Neural progenitor cell (in vitro differentiated cells): ENCODE results near the gene OCA2. TPM values are rescaled to one million over a fixed set of nuclear protein-coding genes. Genes with fewer than 3 reads are reported as not detected.
A peak's percentile ranks its signal among the peaks of the same experiment; 100 is the strongest.

ENCODE experiments used
- DNase-seq: peaks from one replicate; pipeline ENCODE4 v3.0.0-alpha.2; 2016; ENCODE audit warnings: low spot score
- H2AFZ ChIP-seq: fragments of 200-600 bp; sonication (generic); replicated peaks from 2 replicates; pipeline ENCODE4 v1.6.1; 2016; ENCODE audit warnings: antibody characterized with exemption
- H3F3A ChIP-seq: fragments of 200-600 bp; sonication (generic); 2 replicates; pipeline ENCODE4 v1.6.1; 2016; ENCODE audit warnings: antibody characterized with exemption, low read depth
- H3K27ac ChIP-seq: fragments of 200-600 bp; sonication (generic); 2 replicates; pipeline ENCODE4 v1.5.1; 2016; ENCODE audit warnings: mild to moderate bottlenecking
- H3K27me3 ChIP-seq: fragments of 200-600 bp; sonication (generic); 2 replicates; pipeline ENCODE4 v1.6.1; 2016; ENCODE audit warnings: mild to moderate bottlenecking, moderate library complexity
- H3K36me3 ChIP-seq: fragments of 200-600 bp; sonication (generic); 2 replicates; pipeline ENCODE4 v1.5.1; 2016
- H3K4me1 ChIP-seq: fragments of 200-600 bp; sonication (generic); 2 replicates; pipeline ENCODE4 v1.6.1; 2016; ENCODE audit warnings: mixed run types
- H3K4me2 ChIP-seq: fragments of 200-600 bp; sonication (generic); 2 replicates; pipeline ENCODE4 v1.6.1; 2016
- H3K4me3 ChIP-seq: fragments of 200-600 bp; sonication (generic); 2 replicates; pipeline ENCODE4 v1.5.1; 2016
- H3K79me2 ChIP-seq: fragments of 200-600 bp; sonication (generic); 2 replicates; pipeline ENCODE4 v1.6.1; 2016; ENCODE audit warnings: low read depth
- H3K9ac ChIP-seq: fragments of 200-600 bp; sonication (generic); 2 replicates; pipeline ENCODE4 v1.6.1; 2016
- H3K9me3 ChIP-seq: fragments of 200-600 bp; sonication (generic); 2 replicates; pipeline ENCODE4 v1.5.1; 2016; ENCODE audit warnings: low read depth
- H4K20me1 ChIP-seq: fragments of 200-600 bp; sonication (generic); 2 replicates; pipeline ENCODE4 v1.6.1; 2016; ENCODE audit warnings: low read depth
- H3K27ac Mint-ChIP-seq: 3 replicates; pipeline ENCODE4 v1.8.0; 2021; ENCODE audit warnings: mixed read lengths
- H3K27me3 Mint-ChIP-seq: 2 replicates; pipeline ENCODE4 v1.8.0; 2022; ENCODE audit warnings: low read depth, mild to moderate bottlenecking, inconsistent platforms, moderate library complexity, mixed read lengths; ENCODE audit not compliant: insufficient read depth
- H3K36me3 Mint-ChIP-seq: 3 replicates; pipeline ENCODE4 v1.8.0; 2021; ENCODE audit warnings: mixed read lengths
- H3K4me1 Mint-ChIP-seq: 3 replicates; pipeline ENCODE4 v1.8.0; 2021; ENCODE audit warnings: mixed read lengths
- H3K4me3 Mint-ChIP-seq: 3 replicates; pipeline ENCODE4 v1.8.0; 2021; ENCODE audit warnings: mild to moderate bottlenecking, moderate library complexity, mixed read lengths
- H3K9me3 Mint-ChIP-seq: 3 replicates; pipeline ENCODE4 v1.8.0; 2020; ENCODE audit warnings: mixed read lengths
- CTCF ChIP-seq: fragments of 200-600 bp; sonication (generic); IDR thresholded peaks from 2 replicates; pipeline ENCODE4 v1.5.1; 2017; ENCODE audit warnings: antibody characterized with exemption, mild to moderate bottlenecking
- EZH2 ChIP-seq: fragments of 200-600 bp; sonication (generic); IDR thresholded peaks from 2 replicates; pipeline ENCODE4 v1.6.1; 2017; ENCODE audit warnings: antibody characterized with exemption, mild to moderate bottlenecking, moderate library complexity
- EZH2phosphoT487 ChIP-seq: fragments of 200-600 bp; sonication (generic); IDR thresholded peaks from 2 replicates; pipeline ENCODE4 v1.6.1; 2017; ENCODE audit warnings: antibody characterized with exemption
- total RNA-seq: library from RNA; depleted of rRNA; stranded (reverse); fragments of >200 nt; gene quantifications from 2 replicates; pipeline ENCODE4 v1.2.3, GENCODE V29; 2015; ENCODE audit warnings: low replicate concordance

Gene OCA2
- total RNA-seq, 1 donor from 2014 or later: 1.0 TPM

GRCh38 chr15:28109626-28110455 lies 10.7 kb upstream of the OCA2 start:
- Mint-ChIP-seq H3K4me3 (no peak overlapping the region), H3K27me3 (peaks cover 17% of the 10 kb centered on the region), H3K4me1 (peaks cover 9% of the 10 kb centered on the region), H3K27ac (no peak overlapping the region), H3K36me3 (peaks cover 22% of the 10 kb centered on the region), H3K9me3 (peaks cover 4% of the 10 kb centered on the region)
- Histone ChIP-seq H3K79me2 (no peaks in the 10 kb centered on the region), H3K27ac (no peak overlapping the region), H3K9ac (no peak overlapping the region), H2AFZ (no peak overlapping the region), H3F3A (peaks cover 6% of the 10 kb centered on the region), H3K36me3 (no peaks in the 10 kb centered on the region), H3K27me3 (peaks cover 33% of the 10 kb centered on the region), H3K4me1 (peaks cover 3% of the 10 kb centered on the region), H4K20me1 (no peaks in the 10 kb centered on the region), H3K4me2 (no peak overlapping the region), H3K9me3 (no peaks in the 10 kb centered on the region), H3K4me3 (no peak overlapping the region)
- TF ChIP-seq CTCF (no peak), EZH2 (no peak), EZH2phosphoT487 (no peak)
- no peak for DNase-seq

DNA sequence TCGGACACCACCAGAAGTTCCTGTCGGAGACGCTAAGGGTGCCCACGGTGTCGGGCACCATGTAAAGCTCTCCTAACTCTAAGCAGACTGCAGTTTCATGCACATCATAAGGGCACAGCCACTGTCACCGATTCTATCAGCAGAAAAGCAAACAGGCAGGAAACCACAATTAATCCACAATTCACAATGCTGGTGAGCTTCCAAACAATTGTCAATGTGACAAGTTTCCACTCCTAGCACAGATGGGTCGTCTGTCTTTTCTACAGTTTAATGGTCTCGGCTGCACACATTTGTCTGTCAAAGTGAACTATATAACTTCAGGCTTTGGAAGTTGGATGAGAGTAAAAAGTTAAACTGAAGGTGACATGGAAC lies 8.8 kb upstream of the OCA2 start:
- peak overlapping the region; percentile 93 for H3K4me2 ChIP-seq
- TF ChIP-seq EZH2 (no peak), CTCF (no peak), EZH2phosphoT487 (no peak)

GRCh38 chr15:28107111-28107903 lies 8.2 kb upstream of the OCA2 start:
- TF ChIP-seq CTCF: no peak
- TF ChIP-seq EZH2phosphoT487: peak; percentile 60
- TF ChIP-seq EZH2: peak; percentile 84
- H3K4me1 ChIP-seq: peaks cover 3% of the 10 kb centered on the region
- H3K27ac ChIP-seq: no peak overlapping the region
- no peaks in the 10 kb centered on the region for H3K79me2 ChIP-seq
- peaks cover 57% of the 10 kb centered on the region for H3K27me3 ChIP-seq
- no peaks in the 10 kb centered on the region for H3K36me3 ChIP-seq
- peak overlapping the region; percentile 93 for H3K4me2 ChIP-seq
- H3K9ac ChIP-seq: no peak overlapping the region
- peak overlapping the region; percentile 61 for H3K4me3 ChIP-seq
- Mint-ChIP-seq H3K27me3 (peaks cover 19% of the 10 kb centered on the region), H3K9me3 (peaks cover 4% of the 10 kb centered on the region), H3K27ac (no peak overlapping the region), H3K4me1 (peaks cover 9% of the 10 kb centered on the region), H3K4me3 (peak overlapping the region; percentile 88), H3K36me3 (peaks cover 13% of the 10 kb centered on the region)
- peaks cover 6% of the 10 kb centered on the region for H3F3A ChIP-seq
- H2AFZ ChIP-seq: peak overlapping the region; percentile 93
- H3K9me3 ChIP-seq: no peaks in the 10 kb centered on the region
- peak; percentile 66 for DNase-seq
- H4K20me1 ChIP-seq: no peaks in the 10 kb centered on the region

More for the DNA sequence above, 8.8 kb upstream of the OCA2 start:
- H3K27me3 Mint-ChIP-seq: peaks cover 19% of the 10 kb centered on the region
- H3K4me3 ChIP-seq: peak overlapping the region; percentile 61
- peaks cover 51% of the 10 kb centered on the region for H3K27me3 ChIP-seq
- H3K4me1 Mint-ChIP-seq: peaks cover 9% of the 10 kb centered on the region
- peaks cover 6% of the 10 kb centered on the region for H3F3A ChIP-seq
- peak overlapping the region; percentile 88 for H3K4me3 Mint-ChIP-seq
- H3K9me3 Mint-ChIP-seq: peaks cover 4% of the 10 kb centered on the region
- no peak overlapping the region for H3K27ac Mint-ChIP-seq
- DNase-seq: no peak
- no peaks in the 10 kb centered on the region for H3K79me2 ChIP-seq
- peak overlapping the region; percentile 93 for H2AFZ ChIP-seq
- H3K9me3 ChIP-seq: no peaks in the 10 kb centered on the region
- H3K36me3 Mint-ChIP-seq: peaks cover 17% of the 10 kb centered on the region
- no peak overlapping the region for H3K27ac ChIP-seq
- peaks cover 3% of the 10 kb centered on the region for H3K4me1 ChIP-seq
- H3K36me3 ChIP-seq: no peaks in the 10 kb centered on the region
- no peaks in the 10 kb centered on the region for H4K20me1 ChIP-seq
- H3K9ac ChIP-seq: no peak overlapping the region
